NCI-H226 (cell line): ENCODE results near the gene SPI1.

Experiments
- DNase-seq: peaks from one replicate; pipeline ENCODE4 v3.0.0-alpha.2; 2015

Gene SPI1

DNA sequence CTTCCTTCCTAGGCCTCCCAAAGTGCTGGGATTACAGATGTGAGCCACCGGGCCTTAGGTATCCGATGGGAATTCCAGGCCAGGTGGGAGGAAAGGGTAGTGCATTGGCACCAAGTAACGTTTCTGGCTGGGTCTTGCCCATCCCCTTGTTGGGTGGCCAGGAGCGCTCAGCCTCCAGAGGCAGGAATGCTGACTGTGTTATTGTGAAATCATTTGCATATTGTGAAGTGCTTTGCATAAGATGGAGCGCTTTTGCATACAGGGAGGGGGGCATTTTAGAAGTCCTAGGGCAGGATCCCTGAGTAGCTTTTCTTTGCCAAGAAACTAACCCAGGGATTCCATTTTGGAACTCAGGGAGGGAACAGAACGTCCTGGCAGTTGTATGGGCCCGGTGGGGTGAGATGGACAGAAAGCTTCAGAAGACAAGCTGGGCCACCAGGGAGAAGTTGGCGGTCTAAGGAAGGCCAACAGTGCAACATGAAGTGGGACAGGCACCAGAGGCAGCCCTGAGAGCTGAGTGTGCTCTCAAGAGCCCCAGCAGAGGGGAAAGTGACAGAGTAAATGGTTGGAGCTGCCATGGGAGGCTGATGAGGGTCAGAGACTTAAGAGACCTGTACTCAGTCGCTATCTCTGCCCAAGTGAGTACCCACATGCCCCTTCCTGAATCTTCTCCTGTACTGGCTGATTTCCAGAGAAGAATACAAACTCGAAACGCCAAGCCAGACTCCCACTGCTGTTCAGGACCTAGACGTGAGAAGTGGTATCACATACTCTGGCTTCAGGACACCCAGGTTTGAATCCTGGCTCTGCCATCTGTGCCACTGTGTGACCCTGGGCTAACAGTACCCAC lies 28.8 kb upstream of the SPI1 start:
- no peak for DNase-seq

DNA sequence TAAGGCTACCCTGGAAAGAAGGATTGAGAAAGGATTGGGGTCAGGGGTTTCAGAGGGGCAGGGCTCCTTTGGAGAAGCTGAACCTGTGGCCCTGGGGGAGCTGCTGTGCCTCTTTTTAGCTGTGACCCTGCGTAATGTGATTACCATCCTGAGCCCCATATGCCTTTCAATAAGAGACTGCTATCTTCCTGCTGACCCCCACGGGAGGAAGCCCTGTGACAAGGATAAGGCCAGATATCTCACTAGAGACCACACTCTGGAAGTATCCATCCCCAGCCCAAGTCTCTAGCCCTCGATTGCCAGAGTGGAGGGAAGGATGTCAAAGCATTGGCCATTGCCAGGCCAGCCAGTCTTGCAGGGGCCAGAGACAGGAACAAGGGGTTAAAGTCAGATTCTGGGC lies 25.2 kb upstream of the SPI1 start:
- no peak for DNase-seq

DNA sequence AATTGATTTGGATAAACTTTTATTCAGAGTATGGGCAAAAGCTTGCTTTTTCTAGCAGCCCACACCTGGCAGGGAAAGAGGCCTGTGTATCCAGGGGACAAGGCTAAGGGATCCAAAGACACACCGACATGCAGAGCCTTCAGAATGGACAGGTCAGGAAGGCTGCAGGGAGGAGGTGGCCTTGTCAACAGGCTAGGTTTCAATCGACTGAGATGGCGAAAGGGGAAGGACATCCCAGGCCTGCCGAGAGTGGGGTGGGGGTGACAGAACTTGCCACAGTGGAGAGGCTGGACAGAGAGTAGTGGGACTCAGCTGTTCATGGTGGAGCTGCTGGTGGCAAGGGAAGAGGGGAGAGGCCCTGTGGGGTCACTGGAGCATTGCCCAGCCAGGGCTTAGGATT lies 24.8 kb upstream of the SPI1 start:
- DNase-seq, result no peak

DNA sequence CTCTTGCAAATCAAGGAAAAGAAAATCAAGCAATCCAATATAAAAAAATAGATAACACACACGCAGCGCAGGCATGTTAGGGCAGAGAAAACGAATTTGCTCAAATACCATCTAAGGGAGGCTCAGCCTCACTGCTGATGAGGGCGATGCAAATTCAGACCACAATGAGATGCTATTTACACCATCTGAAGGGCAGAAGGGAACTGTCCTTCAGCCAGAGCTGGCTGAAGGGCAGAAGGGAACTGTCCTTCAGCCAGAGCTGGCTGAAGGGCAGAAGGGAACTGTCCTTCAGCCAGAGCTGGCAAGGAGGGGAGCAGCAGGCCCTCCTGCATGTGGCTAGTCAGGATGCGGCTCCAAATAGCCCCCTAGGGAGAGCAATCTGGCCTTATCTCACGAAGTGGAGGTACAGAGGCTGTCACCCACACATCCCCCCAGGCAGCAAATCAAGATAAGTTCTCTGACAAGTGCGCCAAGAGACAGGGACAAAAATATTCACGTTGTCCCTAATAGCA lies 22.5 kb upstream of the SPI1 start:
- no peak for DNase-seq

DNA sequence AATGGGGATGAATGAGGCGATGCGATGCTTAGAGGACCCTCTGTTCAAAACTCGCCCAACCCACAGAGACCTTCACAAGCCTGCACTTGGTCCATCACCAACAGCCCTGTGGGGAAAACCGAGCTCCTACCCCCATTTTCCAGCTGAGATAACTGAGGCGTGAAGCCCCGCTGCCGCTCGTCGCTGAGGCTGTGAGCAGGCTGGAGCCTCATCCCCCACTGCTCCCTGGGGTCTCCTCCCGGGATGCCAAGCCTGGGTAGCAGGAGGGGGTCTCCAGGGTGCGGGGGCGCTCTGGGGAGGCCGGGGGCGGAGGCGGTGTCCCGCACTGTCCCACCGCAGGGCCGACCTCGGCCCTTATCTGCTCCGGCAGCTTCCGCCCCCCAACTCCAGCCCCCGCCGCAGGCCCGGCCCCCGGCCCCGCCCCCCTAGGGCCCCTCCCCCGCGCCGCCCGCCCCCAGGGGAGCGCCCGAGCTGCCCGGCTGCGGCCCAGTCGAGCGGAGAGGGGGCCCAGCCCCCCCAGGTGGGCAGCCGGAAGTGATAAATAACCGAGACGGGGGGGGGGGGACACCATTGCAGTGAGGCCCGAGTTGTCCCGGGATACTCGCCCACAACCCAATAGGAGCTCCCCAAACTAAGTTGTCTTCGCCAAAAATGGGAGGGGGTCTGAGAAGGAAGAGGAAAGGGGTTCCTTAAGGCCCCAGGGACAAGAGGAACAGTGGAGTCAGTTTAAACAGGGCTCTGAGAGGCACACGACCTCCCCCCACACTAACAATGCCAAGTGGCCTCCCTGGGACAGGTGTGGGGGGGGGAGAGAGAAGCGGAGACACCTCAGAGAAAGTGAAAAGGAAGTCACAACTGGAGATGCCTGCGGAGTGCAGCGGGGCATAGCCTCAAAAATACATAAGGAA lies 21.8 kb upstream of the SPI1 start:
- DNase-seq, result no peak

DNA sequence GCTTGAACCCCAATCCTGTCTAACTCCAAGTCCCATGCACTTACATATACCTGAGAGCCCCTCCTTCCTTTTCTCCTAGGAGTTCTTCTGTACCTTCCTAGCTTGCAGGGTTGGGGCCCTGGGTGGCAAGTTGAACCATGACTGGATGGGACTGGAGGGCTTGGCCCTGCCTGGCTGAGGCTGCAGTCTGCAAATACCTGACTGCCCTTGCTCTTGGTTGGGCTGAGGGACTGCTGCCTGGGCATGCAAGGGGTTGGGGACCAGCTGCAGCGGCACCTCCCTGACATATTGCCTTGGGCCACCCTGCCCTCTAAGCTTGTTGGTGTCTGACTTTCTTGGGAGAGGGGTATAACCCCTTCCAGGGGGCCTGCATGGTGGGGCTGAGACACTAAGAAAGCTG lies 20.2 kb upstream of the SPI1 start:
- DNase-seq, result no peak

DNA sequence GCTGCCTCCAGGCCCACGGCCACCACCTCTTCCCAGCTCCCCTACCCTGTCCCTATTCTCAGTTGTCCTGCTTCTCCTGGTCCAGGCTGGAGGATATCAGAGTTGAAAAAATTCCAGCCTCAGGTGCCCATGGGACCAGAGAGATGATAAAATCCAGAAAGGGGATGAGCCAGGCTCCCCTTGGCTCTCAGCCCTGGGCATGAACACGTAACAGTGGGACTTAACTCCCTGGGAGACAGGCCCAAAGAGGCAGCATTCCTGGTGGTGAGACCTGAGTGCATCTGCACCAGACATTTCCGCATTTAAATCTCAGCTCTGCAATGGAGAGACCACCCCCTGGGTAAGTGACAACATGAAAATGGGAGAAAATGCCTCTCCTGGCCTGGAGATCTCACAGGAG lies 19.7 kb upstream of the SPI1 start:
- no peak for DNase-seq

DNA sequence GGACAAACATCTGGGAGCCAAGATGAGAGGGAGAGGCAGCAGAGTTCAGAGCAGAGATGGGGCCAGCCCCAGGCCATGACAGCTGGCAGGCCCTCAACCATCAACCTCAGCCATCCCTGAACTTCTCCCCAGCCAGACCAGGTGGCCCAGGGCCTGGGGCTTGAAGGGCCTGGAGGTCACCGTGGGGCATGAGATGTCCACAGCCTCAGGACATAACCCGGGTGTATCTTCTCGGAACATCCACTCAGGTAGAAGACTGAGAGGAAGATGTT lies 17.6 kb upstream of the SPI1 start:
- DNase-seq, result no peak

DNA sequence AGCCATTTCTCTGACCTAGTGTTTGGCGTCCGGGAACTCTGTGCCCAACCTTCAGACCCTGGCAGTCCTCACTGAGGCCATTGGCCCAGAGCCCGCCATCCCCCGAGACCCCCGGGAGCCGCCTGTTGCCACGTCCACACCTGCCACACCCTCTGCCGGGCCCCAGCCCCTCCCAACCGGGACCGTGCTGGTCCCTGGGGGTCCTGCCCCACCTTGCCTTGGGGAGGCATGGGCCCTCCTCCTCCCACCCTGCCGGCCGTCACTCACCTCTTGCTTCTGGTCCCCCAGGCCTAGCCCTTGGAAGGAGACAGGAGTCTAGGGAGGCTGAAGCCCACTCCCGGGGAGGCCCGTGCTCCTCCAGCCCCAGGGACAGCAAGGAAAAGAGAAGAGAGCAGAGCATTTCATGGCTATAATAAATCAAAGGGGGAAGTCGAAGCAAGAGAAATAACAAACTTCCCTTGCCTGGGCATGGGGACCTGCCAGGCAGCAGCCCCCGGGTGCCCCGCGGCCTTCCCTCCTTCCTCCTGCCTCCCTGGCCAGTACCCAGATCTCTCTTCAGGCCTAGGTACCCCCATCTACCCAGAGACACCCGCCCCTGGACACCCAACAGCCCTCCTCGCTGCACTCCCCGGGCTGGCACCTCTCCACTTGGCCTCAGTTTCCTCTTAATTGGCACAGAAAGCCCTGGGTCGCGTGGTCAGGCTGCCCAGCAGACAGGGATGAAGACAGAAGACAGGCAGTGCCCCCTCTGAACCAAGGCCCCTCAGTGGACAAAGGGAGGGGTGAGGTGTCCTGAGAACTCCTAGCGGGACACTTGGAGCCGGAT lies 17.1 kb upstream of the SPI1 start:
- DNase-seq, result no peak

DNA sequence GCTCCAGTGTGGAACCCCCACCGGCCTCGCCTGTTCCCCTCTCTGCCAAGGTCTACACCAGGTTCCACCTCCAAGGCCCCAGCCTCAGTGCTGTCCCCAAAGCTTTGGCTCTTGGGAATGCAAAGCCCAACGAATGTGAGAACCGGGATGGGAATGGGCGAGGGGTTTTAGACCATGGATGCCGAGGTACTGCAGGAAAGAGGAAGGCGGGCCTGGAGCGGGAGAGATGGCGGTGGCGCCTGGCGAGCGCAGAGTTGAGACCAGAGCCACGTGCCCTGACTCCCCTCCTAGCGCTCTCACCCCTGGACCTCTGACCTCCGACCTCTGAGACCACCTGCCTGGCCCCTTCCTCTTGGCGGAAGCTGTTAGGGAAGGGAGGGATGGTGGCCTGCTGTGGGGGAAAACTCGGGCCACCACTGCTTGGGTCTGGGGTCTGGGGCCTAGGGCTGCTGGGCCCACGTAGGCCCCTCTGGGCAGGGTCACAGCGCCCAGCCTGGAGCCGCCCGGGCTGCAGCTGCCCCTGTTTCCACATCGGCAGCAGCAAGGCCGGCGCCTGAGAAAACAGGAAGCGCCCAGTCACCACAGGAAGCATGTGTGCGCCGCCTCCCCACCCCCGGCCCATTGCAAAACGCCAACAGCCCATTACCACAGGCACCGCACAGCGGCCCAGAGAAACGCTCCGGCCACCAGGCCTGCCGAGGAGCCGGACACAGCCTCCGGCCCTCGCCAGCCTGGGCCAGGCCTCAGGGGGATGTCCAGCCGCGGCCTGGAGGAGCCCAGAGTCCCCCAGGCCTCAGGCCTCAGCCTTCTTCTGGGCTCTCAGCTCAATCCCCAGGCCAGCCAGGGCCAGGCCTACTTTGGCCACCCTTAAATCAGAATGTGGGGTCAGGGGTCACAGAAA lies 16.2 kb upstream of the SPI1 start:
- no peak for DNase-seq

DNA sequence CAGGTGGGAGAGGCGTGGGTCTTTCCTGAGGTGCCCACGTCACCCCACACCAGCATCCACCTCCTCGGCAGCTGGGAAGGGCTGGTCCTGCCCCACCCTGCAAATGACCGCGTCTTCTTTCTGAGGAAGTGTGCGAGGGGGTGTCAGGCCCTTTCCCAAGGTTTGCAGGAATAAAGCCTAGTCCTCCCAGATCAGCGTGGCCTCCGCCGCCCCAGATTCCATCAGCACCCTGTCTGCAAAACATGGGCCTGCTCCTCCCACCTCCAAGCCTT lies 15.6 kb upstream of the SPI1 start:
- no peak for DNase-seq

DNA sequence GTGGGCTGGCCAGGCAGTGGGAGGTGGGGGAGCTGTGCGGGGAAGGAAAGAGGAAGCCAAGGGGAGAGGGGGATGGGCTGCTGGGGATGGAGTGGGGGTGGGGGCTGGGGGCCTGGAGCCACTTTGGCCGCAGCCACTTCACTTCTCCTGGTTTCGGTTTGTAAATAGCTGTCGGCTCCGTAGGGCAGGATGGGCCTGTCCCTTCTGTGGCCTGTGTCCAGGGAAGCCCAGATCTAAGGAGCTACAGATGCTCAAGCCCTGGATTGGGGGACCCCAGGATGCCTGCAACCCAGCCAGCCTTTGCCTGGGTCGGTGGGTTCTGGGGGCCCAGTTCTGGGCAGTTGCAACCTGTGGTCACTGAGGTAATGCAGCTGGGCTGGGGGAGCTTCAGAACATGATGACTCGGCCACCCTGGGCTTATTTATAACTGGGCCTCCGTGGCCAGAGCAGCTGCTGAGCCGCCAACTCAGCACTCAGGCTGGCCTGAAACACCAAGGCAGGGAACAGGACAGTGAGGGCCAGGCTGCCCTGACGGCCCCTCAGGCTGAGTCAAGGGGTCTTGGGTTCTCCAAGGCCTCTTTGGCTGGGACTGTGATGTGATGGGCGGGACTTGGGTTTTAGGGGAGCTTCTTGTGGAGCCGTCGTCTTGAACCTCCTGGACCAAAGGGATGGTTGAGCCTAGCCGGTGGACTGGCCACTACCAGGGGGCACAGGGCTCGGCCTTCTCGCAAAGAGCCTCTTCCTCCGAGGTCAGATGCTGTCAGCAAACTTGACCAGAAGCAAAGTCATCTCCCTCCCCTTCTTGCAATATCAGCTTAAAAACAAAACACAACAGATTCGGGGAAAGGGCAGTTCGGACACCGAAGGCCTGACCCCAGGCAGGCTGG lies 15.1 kb upstream of the SPI1 start:
- DNase-seq, result no peak

DNA sequence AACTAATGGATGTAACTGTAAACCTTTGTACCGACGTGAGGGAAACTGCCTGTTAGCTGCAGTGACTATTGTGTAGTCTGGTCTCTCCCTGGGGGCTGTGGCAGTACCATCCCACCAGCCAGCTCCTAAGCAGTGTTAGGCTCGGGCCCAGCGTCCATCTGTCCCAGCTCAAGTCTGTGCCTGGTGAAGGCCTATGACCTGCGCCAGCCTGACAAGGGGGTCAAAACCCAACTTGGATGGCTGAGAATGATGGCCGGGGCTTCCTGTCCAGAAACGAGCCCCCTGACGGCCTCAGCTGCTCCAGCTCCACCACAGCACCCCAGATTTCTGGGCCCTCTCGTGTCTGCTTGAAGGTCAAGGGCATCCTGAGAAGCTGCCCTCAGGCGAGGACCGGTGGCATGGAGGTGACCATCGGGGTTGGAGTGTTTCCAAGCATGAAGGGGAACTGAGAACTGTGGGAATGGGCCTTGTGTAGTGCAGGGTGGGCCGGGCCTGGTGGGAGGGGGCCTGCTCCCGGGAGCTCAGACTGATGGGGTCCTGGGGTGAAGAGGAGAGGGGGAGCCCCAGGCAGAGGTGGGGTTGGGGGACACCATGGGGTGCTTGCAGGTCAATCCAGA lies 14.3 kb upstream of the SPI1 start:
- no peak for DNase-seq

DNA sequence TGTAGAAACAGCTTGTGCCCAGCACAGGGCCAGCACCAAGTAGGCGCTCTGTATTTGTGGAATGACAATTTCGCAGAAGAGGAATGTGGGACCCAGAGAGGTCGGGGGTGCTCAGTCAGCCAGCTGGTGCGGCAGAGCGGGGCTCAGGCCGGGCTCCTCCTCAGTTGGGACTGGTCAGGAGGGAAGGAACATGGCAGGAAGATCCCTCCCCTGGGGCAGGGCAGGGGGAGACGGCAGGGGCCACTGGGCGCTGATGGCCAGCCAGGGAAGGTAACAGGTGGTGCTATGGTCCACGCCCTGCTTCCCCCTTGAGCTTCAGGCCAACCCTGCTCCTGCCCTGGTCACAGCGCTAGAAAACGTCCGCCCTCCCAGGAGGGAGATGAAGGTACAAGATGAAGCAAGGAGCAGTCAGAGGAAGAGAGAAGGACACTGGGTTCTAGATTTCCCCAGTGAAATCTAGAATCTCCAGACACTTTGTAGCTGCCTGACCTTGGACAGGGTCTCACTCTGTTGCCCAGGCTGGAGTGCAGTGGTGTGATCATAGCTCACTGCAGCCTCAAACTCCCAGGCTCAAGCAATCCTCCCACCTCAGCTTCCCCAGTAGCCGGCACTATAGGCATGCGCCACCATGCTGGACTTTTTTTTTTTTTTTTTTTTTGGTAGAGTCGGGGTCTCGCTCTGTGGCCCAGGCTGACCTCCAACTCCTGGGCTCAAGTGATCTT lies 13.5 kb upstream of the SPI1 start:
- no peak for DNase-seq

DNA sequence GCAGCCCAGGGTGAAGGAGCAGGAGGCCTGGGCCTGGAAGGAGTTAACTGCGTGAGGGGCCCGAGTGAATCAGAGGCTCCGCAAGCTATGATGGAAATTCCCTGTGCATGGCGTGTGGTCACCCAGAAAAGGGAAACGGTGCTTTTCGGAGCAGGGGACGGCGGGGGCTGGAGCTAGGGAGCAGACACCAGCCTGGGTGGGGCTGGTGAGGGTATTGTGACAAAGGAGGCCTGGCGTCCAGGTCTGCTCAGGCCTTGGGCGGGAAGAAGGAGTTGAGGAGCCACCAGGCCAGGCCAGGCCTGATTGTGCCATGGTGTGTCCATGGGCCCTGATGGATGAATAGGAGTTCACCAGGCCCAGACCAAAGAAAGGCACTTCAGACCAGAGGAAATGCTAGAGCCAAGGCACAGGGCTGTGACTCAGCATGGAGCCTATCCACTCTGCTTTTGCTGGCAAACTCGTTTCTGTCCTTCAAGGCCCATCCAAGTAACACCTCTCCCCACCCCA lies 12.8 kb upstream of the SPI1 start:
- DNase-seq, result no peak

DNA sequence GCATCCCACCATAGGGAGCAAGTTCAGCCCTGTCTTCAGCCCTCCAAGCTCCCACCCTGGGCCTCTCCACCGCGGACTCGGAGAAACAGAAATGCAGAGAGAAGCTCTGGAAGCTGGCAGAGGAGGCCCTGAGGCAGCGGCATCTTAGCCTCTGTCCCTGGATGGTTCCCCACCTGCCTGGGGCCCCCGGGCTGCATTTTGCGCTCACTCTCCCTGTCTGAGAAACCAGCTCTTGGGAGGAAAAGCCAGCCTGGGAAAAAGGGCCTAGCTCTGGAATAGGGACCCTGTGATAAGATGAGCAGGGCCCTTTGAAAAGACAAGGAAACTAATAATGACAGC lies 12.0 kb upstream of the SPI1 start:
- DNase-seq, result no peak

DNA sequence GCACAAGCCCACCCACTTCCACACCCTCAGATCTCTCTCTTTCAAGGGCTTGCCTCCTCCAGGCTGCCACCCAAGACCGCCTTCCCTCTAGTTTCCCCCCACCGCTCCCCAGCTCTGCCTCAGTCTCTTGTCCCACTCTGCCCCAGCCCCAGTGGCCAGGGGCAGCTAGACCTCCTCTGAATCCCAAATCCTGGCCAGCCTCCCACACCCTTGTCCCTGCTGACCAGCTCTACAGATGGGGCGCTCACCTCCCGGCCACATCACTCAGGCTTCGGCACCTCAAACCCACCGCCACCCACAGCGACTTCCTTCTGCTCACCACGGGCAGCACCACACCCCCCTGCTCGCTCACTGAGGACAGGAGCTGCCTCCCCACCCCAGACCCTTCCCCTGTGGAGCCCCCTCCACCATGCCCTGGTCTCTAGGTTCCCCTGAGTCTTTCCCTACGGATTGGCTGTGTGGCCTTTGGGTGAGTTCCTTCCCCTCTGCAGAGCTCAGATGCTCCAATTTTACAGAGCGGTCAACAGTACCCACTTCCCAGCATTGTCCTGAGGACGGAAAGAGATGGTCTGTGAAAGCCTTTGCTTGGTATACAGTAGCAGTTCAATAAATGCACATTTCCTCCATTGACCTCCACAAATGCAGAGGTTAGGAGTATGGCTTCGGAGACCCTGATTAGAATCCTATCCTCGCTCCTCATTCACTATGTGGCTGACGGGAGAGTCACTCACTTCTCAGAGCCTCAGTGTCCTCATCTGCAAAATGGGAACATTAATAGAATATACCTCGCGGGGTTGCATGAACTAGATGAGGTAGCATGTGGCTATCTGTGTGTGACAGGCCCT lies 11.5 kb upstream of the SPI1 start:
- DNase-seq, result no peak

DNA sequence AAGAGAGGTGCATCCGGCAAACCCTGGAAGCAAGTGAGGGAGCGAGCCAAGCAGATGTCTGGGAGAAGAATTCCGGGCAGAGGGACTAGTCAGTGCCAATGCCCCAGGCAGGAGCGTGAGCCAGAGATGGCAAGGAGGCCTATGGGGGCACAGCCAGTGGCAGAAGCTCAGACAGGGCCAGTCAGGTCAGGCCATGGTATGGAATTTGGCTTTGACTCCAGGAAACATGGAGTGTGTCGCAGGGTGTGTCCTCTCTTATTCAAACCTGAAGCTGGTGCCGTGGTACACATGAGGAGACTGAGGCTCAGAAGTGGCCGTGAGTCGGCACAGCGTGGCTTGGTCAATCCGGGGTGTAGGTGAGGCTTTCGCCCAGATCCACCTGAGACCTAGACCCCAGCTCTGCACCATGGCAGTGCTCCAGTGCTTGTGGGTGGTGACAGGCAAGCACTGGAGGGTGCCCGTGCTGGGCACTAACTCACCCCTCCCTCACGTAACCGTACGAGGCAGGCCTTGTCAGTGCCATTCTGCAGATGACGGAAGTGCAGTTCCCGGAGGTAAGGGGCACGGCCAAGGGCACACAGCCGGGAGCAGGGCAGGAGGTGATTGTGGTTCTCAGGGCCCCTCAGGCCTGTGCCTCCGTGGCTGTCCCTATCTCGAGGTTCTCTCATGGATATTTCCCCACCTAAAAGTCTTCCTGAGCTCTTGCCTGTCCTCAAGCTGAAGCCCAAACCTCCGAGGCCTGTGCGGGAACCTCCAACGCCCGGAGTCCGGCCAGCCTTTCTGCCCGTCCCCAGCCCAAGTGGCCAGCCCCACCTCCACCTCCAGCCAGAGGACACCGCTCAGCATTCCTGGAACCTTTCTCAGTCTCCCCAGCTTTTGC lies 10.6 kb upstream of the SPI1 start:
- DNase-seq, result no peak
